ENCODE results near the gene MAP7D3.

The MAP7D3 gene

GRCh38 chrX:136237074-136237473 lies 14.1 kb downstream of the MAP7D3 start:
- TF ChIP-seq, protein P1, sequence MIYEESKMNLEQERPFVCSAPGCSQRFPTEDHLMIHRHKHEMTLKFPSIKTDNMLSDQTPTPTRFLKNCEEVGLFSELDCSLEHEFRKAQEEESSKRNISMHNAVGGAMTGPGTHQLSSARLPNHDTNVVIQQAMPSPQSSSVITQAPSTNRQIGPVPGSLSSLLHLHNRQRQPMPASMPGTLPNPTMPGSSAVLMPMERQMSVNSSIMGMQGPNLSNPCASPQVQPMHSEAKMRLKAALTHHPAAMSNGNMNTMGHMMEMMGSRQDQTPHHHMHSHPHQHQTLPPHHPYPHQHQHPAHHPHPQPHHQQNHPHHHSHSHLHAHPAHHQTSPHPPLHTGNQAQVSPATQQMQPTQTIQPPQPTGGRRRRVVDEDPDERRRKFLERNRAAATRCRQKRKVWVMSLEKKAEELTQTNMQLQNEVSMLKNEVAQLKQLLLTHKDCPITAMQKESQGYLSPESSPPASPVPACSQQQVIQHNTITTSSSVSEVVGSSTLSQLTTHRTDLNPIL (CRISPR knock-in tag; IDR thresholded peaks at IDR 0.05; ENCODE audit: low read depth) = no peak
- TF ChIP-seq GLIS3 (CRISPR knock-in tag; IDR thresholded peaks at IDR 0.05) (no peak), OSR1 (CRISPR knock-in tag; IDR thresholded peaks at IDR 0.05) (no peak), CSDC2 (CRISPR knock-in tag; IDR thresholded peaks at IDR 0.05) (no peak), BACH2 (CRISPR knock-in tag; IDR thresholded peaks at IDR 0.05; ENCODE audit: borderline replicate concordance) (no peak), ZNF565 (CRISPR knock-in tag; conservative IDR thresholded peaks at IDR 0.05; ENCODE audit: low read depth) (no peak), TOX (CRISPR knock-in tag; IDR thresholded peaks at IDR 0.05; ENCODE audit: borderline replicate concordance) (no peak), ESRRG (CRISPR knock-in tag; IDR thresholded peaks at IDR 0.05) (no peak), RARB (CRISPR knock-in tag; IDR thresholded peaks at IDR 0.05) (no peak)
- TF ChIP-seq, protein P2, sequence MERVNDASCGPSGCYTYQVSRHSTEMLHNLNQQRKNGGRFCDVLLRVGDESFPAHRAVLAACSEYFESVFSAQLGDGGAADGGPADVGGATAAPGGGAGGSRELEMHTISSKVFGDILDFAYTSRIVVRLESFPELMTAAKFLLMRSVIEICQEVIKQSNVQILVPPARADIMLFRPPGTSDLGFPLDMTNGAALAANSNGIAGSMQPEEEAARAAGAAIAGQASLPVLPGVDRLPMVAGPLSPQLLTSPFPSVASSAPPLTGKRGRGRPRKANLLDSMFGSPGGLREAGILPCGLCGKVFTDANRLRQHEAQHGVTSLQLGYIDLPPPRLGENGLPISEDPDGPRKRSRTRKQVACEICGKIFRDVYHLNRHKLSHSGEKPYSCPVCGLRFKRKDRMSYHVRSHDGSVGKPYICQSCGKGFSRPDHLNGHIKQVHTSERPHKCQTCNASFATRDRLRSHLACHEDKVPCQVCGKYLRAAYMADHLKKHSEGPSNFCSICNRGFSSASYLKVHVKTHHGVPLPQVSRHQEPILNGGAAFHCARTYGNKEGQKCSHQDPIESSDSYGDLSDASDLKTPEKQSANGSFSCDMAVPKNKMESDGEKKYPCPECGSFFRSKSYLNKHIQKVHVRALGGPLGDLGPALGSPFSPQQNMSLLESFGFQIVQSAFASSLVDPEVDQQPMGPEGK (CRISPR knock-in tag; IDR thresholded peaks at IDR 0.05; ENCODE audit: borderline replicate concordance) = no peak
- ATAC-seq = no peak

DNA sequence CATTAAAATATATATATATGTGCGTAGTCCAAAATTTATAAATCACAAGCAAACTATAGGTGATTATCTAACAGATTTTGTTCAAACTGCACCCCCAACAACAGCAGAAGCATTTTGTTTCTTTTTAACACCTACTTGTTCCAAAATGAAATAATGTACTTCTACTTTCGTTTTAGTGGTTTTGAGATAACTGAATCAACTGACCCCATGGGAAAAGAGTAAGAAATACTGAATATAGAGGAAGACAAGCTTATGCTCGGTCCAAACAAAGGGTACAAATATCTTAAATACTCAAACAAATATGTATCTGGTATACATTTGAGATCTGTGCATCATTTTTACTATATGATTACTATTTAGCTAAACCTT lies 22.4 kb downstream of the MAP7D3 start:
- ATAC-seq = no peak
- no peak for TF ChIP-seq CSRNP3 (CRISPR knock-in tag; IDR thresholded peaks at IDR 0.05)
- no peak for TF ChIP-seq CSDC2 (CRISPR knock-in tag; IDR thresholded peaks at IDR 0.05)
- TF ChIP-seq ZNF70 (CRISPR knock-in tag; IDR thresholded peaks at IDR 0.05) = no peak
- TF ChIP-seq BACH2 (CRISPR knock-in tag; IDR thresholded peaks at IDR 0.05; ENCODE audit: borderline replicate concordance) = no peak

GRCh38 chrX:136227948-136228838 lies 23.0 kb downstream of the MAP7D3 start:
- ATAC-seq = no peak
- TF ChIP-seq ZNF70 (CRISPR knock-in tag; IDR thresholded peaks at IDR 0.05) (no peak), TCF4 (CRISPR knock-in tag; IDR thresholded peaks at IDR 0.05; ENCODE audit: borderline replicate concordance) (no peak), ZNF8 (CRISPR knock-in tag; IDR thresholded peaks at IDR 0.05) (no peak), SNAI2 (CRISPR knock-in tag; IDR thresholded peaks at IDR 0.05) (no peak), ESRRG (CRISPR knock-in tag; IDR thresholded peaks at IDR 0.05) (no peak), ZC3H10 (CRISPR knock-in tag; IDR thresholded peaks at IDR 0.05) (no peak), PPARA (CRISPR knock-in tag; IDR thresholded peaks at IDR 0.05; ENCODE audit: borderline replicate concordance) (no peak), GLIS3 (CRISPR knock-in tag; IDR thresholded peaks at IDR 0.05) (no peak), ARNTL (CRISPR knock-in tag; IDR thresholded peaks at IDR 0.05; ENCODE audit: borderline replicate concordance, low read depth) (no peak), TOX (CRISPR knock-in tag; IDR thresholded peaks at IDR 0.05; ENCODE audit: borderline replicate concordance) (no peak), OSR1 (CRISPR knock-in tag; IDR thresholded peaks at IDR 0.05) (no peak), CSRNP3 (CRISPR knock-in tag; IDR thresholded peaks at IDR 0.05) (no peak)
- TF ChIP-seq, protein P1 (CRISPR knock-in tag; IDR thresholded peaks at IDR 0.05; ENCODE audit: low read depth) = no peak

- ATAC-seq = no peak
- no peak for TF ChIP-seq ARNTL (CRISPR knock-in tag; IDR thresholded peaks at IDR 0.05; ENCODE audit: borderline replicate concordance, low read depth)
- TF ChIP-seq ZFP3 (CRISPR knock-in tag; IDR thresholded peaks at IDR 0.05) = no peak
- TF ChIP-seq CSDC2 (CRISPR knock-in tag; IDR thresholded peaks at IDR 0.05) = no peak
- TF ChIP-seq GLIS3 (CRISPR knock-in tag; IDR thresholded peaks at IDR 0.05) = no peak
- TF ChIP-seq, protein P2 (CRISPR knock-in tag; IDR thresholded peaks at IDR 0.05; ENCODE audit: borderline replicate concordance) = no peak
- no peak for TF ChIP-seq ZNF8 (CRISPR knock-in tag; IDR thresholded peaks at IDR 0.05)
- no peak for TF ChIP-seq TCF4 (CRISPR knock-in tag; IDR thresholded peaks at IDR 0.05; ENCODE audit: borderline replicate concordance)
- no peak for TF ChIP-seq ZC3H10 (CRISPR knock-in tag; IDR thresholded peaks at IDR 0.05)
- no peak for TF ChIP-seq BACH2 (CRISPR knock-in tag; IDR thresholded peaks at IDR 0.05; ENCODE audit: borderline replicate concordance)
- no peak for TF ChIP-seq TOX (CRISPR knock-in tag; IDR thresholded peaks at IDR 0.05; ENCODE audit: borderline replicate concordance)
- no peak for TF ChIP-seq OSR1 (CRISPR knock-in tag; IDR thresholded peaks at IDR 0.05)
- TF ChIP-seq ZNF70 (CRISPR knock-in tag; IDR thresholded peaks at IDR 0.05) = no peak
- TF ChIP-seq, protein P1 (CRISPR knock-in tag; IDR thresholded peaks at IDR 0.05; ENCODE audit: low read depth) = no peak
- TF ChIP-seq RARB (CRISPR knock-in tag; IDR thresholded peaks at IDR 0.05) = no peak
- no peak for TF ChIP-seq ZFP30 (CRISPR knock-in tag; IDR thresholded peaks at IDR 0.05)
Measured at GRCh38 chrX:136227074-136227473, 24.1 kb downstream of the MAP7D3 start.

Measured in SK-N-SH treated with all-trans-retinoic acid at 6 μM for 48 hours (cell line).